IMR-90 (cell line): Measurements from ENCODE around the gene MAB21L4. TPM values are rescaled to one million over a fixed set of nuclear protein-coding genes. Genes with fewer than 3 reads are reported as not detected.

ENCODE experiments used
- ATAC-seq: fragments of 200-7000 bp; cut with Tn5 transposase; 2 replicates; pipeline ENCODE4 v1.9.1; 2020; ENCODE audit warnings: low read depth, mild to moderate bottlenecking, moderate library complexity
- BruUV-seq: library from RNA; stranded (reverse); fragments of 400-500 nt; replicated peaks from 2 replicates; lab custom pipeline; 2021; lab: Mats Ljungman, UMichigan
- CTCF ChIA-PET: fragments of 300-600 bp; formaldehyde crosslinking; extraction: SDS; loops from one replicate; lab custom pipeline; 2021; ENCODE audit warnings: antibody characterized with exemption; lab: Yijun Ruan, JAX
- POLR2A ChIA-PET: fragments of 300-600 bp; sonication (Branson Sonifier 250); formaldehyde crosslinking; loops from one replicate; lab custom pipeline; 2022; ENCODE audit warnings: antibody characterized with exemption; ENCODE audit not compliant: unreplicated experiment; lab: Charles Lee
- DNase-seq: peaks from one replicate; pipeline ENCODE4 v3.0.0; 2013
- H2AFZ ChIP-seq: replicated peaks from 2 replicates; pipeline ENCODE3; 2013; ENCODE audit warnings: low read length, mild to moderate bottlenecking; ENCODE audit not compliant: poor library complexity
- H2AK5ac ChIP-seq: 2 replicates; pipeline ENCODE4 v1.6.1; 2013; ENCODE audit warnings: low read depth, low read length, inconsistent platforms
- H2AK9ac ChIP-seq: replicated peaks from 2 replicates; pipeline ENCODE3; 2013; ENCODE audit warnings: mild to moderate bottlenecking, low read depth, low read length, moderate library complexity; ENCODE audit not compliant: poor library complexity
- H2BK120ac ChIP-seq: 2 replicates; pipeline ENCODE4 v1.6.1; 2013; ENCODE audit warnings: low read depth, low read length, inconsistent platforms
- H2BK15ac ChIP-seq: 3 replicates; pipeline ENCODE4 v1.6.1; 2013; ENCODE audit warnings: low read depth, low read length, inconsistent platforms
- H2BK20ac ChIP-seq: 2 replicates; pipeline ENCODE4 v1.6.1; 2013; ENCODE audit warnings: low read depth, mild to moderate bottlenecking, inconsistent platforms, low read length, moderate library complexity
- H2BK5ac ChIP-seq: 2 replicates; pipeline ENCODE4 v1.6.1; 2013; ENCODE audit warnings: mild to moderate bottlenecking, low read depth, low read length, inconsistent platforms; ENCODE audit not compliant: poor library complexity, severe bottlenecking
- H3K14ac ChIP-seq: replicated peaks from 2 replicates; pipeline ENCODE4 v1.6.1; 2013; ENCODE audit warnings: low read depth, low read length, inconsistent platforms
- H3K18ac ChIP-seq: 2 replicates; pipeline ENCODE4 v1.6.1; 2013; ENCODE audit warnings: low read depth, low read length, control low read depth
- H3K23ac ChIP-seq: 2 replicates; pipeline ENCODE4 v1.6.1; 2013; ENCODE audit warnings: low read depth, low read length, inconsistent platforms
- H3K27ac ChIP-seq: 2 replicates; pipeline ENCODE4 v1.5.1; 2013; ENCODE audit warnings: mild to moderate bottlenecking, control low read depth, low read length; ENCODE audit not compliant: insufficient read depth
- H3K27me3 ChIP-seq: 2 replicates; pipeline ENCODE4 v1.6.1; 2013; ENCODE audit warnings: low read length; ENCODE audit not compliant: control insufficient read depth, insufficient read depth
- H3K36me3 ChIP-seq: 2 replicates; pipeline ENCODE4 v1.6.1; 2013; ENCODE audit warnings: low read length, mixed read lengths; ENCODE audit not compliant: control insufficient read depth, insufficient read depth
- H3K4ac ChIP-seq: 2 replicates; pipeline ENCODE4 v1.6.1; 2013; ENCODE audit warnings: low read depth, low read length, inconsistent platforms
- H3K4me1 ChIP-seq: 2 replicates; pipeline ENCODE4 v1.6.1; 2013; ENCODE audit warnings: low read length, mixed read lengths; ENCODE audit not compliant: control insufficient read depth, insufficient read depth
- H3K4me2 ChIP-seq: 2 replicates; pipeline ENCODE4 v1.6.1; 2013; ENCODE audit warnings: low read depth, mild to moderate bottlenecking, control low read depth, low read length, moderate library complexity
- H3K4me3 ChIP-seq: 2 replicates; pipeline ENCODE4 v1.5.1; 2013; ENCODE audit warnings: low read depth, mild to moderate bottlenecking, control low read depth, low read length, moderate library complexity; ENCODE audit not compliant: insufficient read depth
- H3K56ac ChIP-seq: 2 replicates; pipeline ENCODE4 v1.6.1; 2013; ENCODE audit warnings: low read length, inconsistent platforms; ENCODE audit not compliant: insufficient read depth; ENCODE audit errors: extremely low read depth
- H3K79me1 ChIP-seq, 2 experiments: 2 replicates each; pipeline ENCODE4 v1.6.1; 2013; ENCODE audit warnings: low read length in 2 of 2, inconsistent platforms in 1 of 2, low read depth in 1 of 2
- H3K9ac ChIP-seq: 2 replicates; pipeline ENCODE4 v1.6.1; 2013; ENCODE audit warnings: low read depth, low read length, control low read depth
- H3K9me1 ChIP-seq: 2 replicates; pipeline ENCODE4 v1.6.1; 2013; ENCODE audit warnings: low read length, inconsistent platforms; ENCODE audit not compliant: insufficient read depth
- H3K9me3 ChIP-seq: 2 replicates; pipeline ENCODE4 v1.6.1; 2013; ENCODE audit warnings: low read length; ENCODE audit not compliant: control insufficient read depth, insufficient read depth
- H4K20me1 ChIP-seq: 2 replicates; pipeline ENCODE4 v1.6.1; 2013; ENCODE audit warnings: low read length, inconsistent platforms; ENCODE audit not compliant: insufficient read depth
- H4K5ac ChIP-seq: 2 replicates; pipeline ENCODE4 v1.6.1; 2013; ENCODE audit warnings: mild to moderate bottlenecking, low read depth, low read length, control low read depth
- H4K8ac ChIP-seq, 2 experiments: 2 replicates each; pipeline ENCODE4 v1.6.1; 2013; ENCODE audit warnings: low read depth in 2 of 2, low read length in 2 of 2, control low read depth in 1 of 2, inconsistent platforms in 1 of 2
- H4K91ac ChIP-seq: 2 replicates; pipeline ENCODE4 v1.6.1; 2013; ENCODE audit warnings: low read depth, low read length, inconsistent platforms; ENCODE audit not compliant: insufficient read depth
- BHLHE40 ChIP-seq: fragments of 150-350 bp; IDR thresholded peaks from 2 replicates; pipeline ENCODE4 v1.6.1; 2016; ENCODE audit warnings: mild to moderate bottlenecking, low read depth, low read length
- CEBPB ChIP-seq: IDR thresholded peaks from 2 replicates; pipeline ENCODE4 v1.6.1; 2012; ENCODE audit warnings: low read depth, low read length, improper control_type of control experiment
- CHD1 ChIP-seq: IDR thresholded peaks from 2 replicates; pipeline ENCODE4 v1.6.1; 2012; ENCODE audit warnings: low read depth, low read length, improper control_type of control experiment
- CTCF ChIP-seq: conservative IDR thresholded peaks from 2 replicates; pipeline ENCODE4 v1.5.1; 2012; ENCODE audit warnings: mild to moderate bottlenecking, low read depth, low read length, improper control_type of control experiment
- FOS ChIP-seq: fragments of 150-350 bp; IDR thresholded peaks from 2 replicates; pipeline ENCODE4 v1.6.1; 2016; ENCODE audit warnings: low read depth, low read length
- MAFK ChIP-seq: IDR thresholded peaks from 2 replicates; pipeline ENCODE4 v1.6.1; 2012; ENCODE audit warnings: low read depth, low read length, improper control_type of control experiment
- MAZ ChIP-seq: IDR thresholded peaks from 2 replicates; pipeline ENCODE4 v1.6.1; 2012; ENCODE audit warnings: low read depth, mild to moderate bottlenecking, low read length, improper control_type of control experiment, moderate library complexity, borderline replicate concordance
- MXI1 ChIP-seq: IDR thresholded peaks from 2 replicates; pipeline ENCODE4 v1.6.1; 2012; ENCODE audit warnings: low read depth, mild to moderate bottlenecking, low read length, moderate library complexity, borderline replicate concordance
- NFE2L2 ChIP-seq: fragments of 150-350 bp; IDR thresholded peaks from 2 replicates; pipeline ENCODE4 v1.6.1; 2016; ENCODE audit warnings: low read depth, mild to moderate bottlenecking, low read length
- POLR2A ChIP-seq: IDR thresholded peaks from 2 replicates; pipeline ENCODE4 v1.6.1; 2012; ENCODE audit warnings: mild to moderate bottlenecking, low read depth, low read length
- RAD21 ChIP-seq: IDR thresholded peaks from 2 replicates; pipeline ENCODE4 v1.6.1; 2012; ENCODE audit warnings: low read length, improper control_type of control experiment
- RCOR1 ChIP-seq: IDR thresholded peaks from 2 replicates; pipeline ENCODE4 v1.6.1; 2012; ENCODE audit warnings: mild to moderate bottlenecking, low read length, improper control_type of control experiment; ENCODE audit not compliant: insufficient replicate concordance
- RFX5 ChIP-seq: IDR thresholded peaks from 2 replicates; pipeline ENCODE4 v1.8.0; 2012; ENCODE audit warnings: low read depth, mild to moderate bottlenecking, low read length, moderate library complexity
- SMC3 ChIP-seq: fragments of 150-350 bp; IDR thresholded peaks from 2 replicates; pipeline ENCODE4 v1.6.1; 2016; ENCODE audit warnings: low read depth, mild to moderate bottlenecking, antibody characterized with exemption, low read length, moderate library complexity
- WGBS, 2 experiments: methylation state at CpG; one replicate each; pipeline versions ENCODE4 v1.1.5 to v1.1.7; 2013; ENCODE audit warnings: missing lambda C conversion rate in 2 of 2; ENCODE audit not compliant: insufficient read length in 1 of 2; ENCODE audit errors: extremely low coverage in 2 of 2; 5-methylcytosine and 5-hydroxymethylcytosine counted together
- dilution Hi-C: fragments of 300-500 bp; cut with HindIII; formaldehyde crosslinking; loops from one replicate; pipeline ENCODE4 v1.14.3; 2018; ENCODE audit warnings: low sequenced_read_pairs; ENCODE audit not compliant: unreplicated experiment
- in situ Hi-C: fragments of 300-500 bp; cut with MboI; formaldehyde crosslinking; loops from 3 replicates; pipeline ENCODE4 v1.14.3; 2019; ENCODE audit warnings: low sequenced_read_pairs, inconsistent platforms, mixed read lengths
- intact Hi-C: fragments of 100-400 bp; cut with micrococcal nuclease; formaldehyde crosslinking; loops from 2 replicates; pipeline ENCODE4 v1.10.0; 2022
- polyA plus RNA-seq, 3 experiments: library from polyadenylated mRNA; depleted of rRNA; stranded (reverse); fragments of >200 nt; gene quantifications; 2 replicates each; pipeline ENCODE4 v1.2.3, GENCODE V29; 2012; ENCODE audit warnings: low replicate concordance in 1 of 3
- total RNA-seq: library from RNA; depleted of rRNA; stranded (reverse); fragments of >200 nt; gene quantifications from 2 replicates; pipeline ENCODE4 v1.2.3, GENCODE V29; 2012
- TF ChIP-seq, protein P1 (sequence below): fragments of 150-350 bp; IDR thresholded peaks from 2 replicates; pipeline ENCODE4 v1.6.1; 2016; ENCODE audit warnings: low read depth, mild to moderate bottlenecking, low read length, moderate library complexity, borderline replicate concordance
- TF ChIP-seq, protein P2 (sequence below): fragments of 150-350 bp; IDR thresholded peaks from 2 replicates; pipeline ENCODE4 v1.6.1; 2017; ENCODE audit warnings: mild to moderate bottlenecking, antibody characterized with exemption, low read length, low read depth

The MAB21L4 gene
- total and polyA plus RNA-seq, 2 of the 4 experiments (the other 2 are of a cell fraction) = not detected

DNA sequence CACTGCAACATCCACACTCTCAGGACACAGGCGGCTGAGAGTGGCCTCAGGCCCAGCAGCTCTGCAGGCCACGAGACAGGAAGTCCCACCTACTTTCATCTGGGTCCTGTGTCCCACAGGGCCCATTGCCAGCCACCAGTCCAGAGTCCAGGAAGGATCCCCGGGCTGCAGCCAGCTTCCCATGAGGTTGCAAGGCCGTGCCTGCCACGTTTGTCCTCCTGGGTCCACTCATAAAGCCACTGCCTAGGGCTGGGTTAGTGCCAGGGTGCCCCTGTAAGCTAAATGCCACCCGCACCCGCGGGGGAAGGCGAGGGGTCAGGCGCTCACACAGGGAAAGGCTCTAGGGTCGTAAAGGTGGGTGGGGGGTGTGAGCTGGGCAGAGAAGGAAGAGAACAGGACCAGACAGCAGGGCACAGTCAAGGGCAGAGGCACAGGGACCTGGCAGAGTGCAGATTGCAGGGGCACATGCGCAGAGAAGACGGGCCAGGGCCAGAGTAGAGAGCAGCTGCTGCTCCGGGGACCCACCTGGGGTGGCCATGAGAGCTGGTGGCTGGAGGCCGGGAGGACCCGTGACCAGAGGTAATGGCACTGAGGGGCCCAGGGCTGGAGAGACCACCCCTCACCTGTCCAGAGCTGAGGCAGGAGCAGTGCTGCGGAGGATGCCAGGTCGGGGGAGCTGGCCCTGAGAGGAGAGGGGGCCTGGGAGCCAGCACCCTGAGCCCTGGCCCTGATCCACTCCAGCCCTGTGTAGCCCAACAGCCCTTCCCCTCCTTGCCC lies 19.3 kb downstream of the MAB21L4 start:
- no peak overlapping the region for H3K14ac ChIP-seq
- no peak overlapping the region for H4K5ac ChIP-seq
- dilution Hi-C loops = no loop called here
- no peak overlapping the region for H2AK5ac ChIP-seq
- H4K91ac ChIP-seq = no peak overlapping the region
- no peak overlapping the region for H2AK9ac ChIP-seq
- no peak overlapping the region for H3K23ac ChIP-seq
- no peaks in the 10 kb centered on the region for H3K79me1 ChIP-seq
- H2BK5ac ChIP-seq = no peak overlapping the region
- no peak overlapping the region for H3K56ac ChIP-seq
- H3K18ac ChIP-seq = no peak overlapping the region
- DNase-seq (no peak), ATAC-seq (no peak)
- no peaks in the 10 kb centered on the region for H3K9me3 ChIP-seq
- no peak for TF ChIP-seq RCOR1
- TF ChIP-seq, protein P1, sequence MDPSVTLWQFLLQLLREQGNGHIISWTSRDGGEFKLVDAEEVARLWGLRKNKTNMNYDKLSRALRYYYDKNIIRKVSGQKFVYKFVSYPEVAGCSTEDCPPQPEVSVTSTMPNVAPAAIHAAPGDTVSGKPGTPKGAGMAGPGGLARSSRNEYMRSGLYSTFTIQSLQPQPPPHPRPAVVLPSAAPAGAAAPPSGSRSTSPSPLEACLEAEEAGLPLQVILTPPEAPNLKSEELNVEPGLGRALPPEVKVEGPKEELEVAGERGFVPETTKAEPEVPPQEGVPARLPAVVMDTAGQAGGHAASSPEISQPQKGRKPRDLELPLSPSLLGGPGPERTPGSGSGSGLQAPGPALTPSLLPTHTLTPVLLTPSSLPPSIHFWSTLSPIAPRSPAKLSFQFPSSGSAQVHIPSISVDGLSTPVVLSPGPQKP = no peak
- TF ChIP-seq BHLHE40 = no peak
- TF ChIP-seq NFE2L2 = no peak
- TF ChIP-seq RFX5 = no peak
- no peak for TF ChIP-seq CTCF
- no peak for TF ChIP-seq SMC3
- TF ChIP-seq FOS = no peak
- TF ChIP-seq CEBPB = no peak
- no peak for TF ChIP-seq POLR2A
- TF ChIP-seq MAZ = no peak
- TF ChIP-seq, protein P2, sequence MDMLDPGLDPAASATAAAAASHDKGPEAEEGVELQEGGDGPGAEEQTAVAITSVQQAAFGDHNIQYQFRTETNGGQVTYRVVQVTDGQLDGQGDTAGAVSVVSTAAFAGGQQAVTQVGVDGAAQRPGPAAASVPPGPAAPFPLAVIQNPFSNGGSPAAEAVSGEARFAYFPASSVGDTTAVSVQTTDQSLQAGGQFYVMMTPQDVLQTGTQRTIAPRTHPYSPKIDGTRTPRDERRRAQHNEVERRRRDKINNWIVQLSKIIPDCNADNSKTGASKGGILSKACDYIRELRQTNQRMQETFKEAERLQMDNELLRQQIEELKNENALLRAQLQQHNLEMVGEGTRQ = no peak
- no peak for TF ChIP-seq RAD21
- no peak for TF ChIP-seq MAFK
- no peak for TF ChIP-seq CHD1
- TF ChIP-seq MXI1 = no peak
- H3K27ac ChIP-seq = no peak overlapping the region
- POLR2A ChIA-PET = no interaction called here
- no TSS peak for BruUV-seq
- WGBS, 2 experiments = 89% methylated on average over 8 of the region's 18 CpGs; no CpG with 5 or more reads in 1 of the 2 experiments
- H3K9me1 ChIP-seq = no peaks in the 10 kb centered on the region
- H3K36me3 ChIP-seq = no peaks in the 10 kb centered on the region
- H3K27me3 ChIP-seq = peaks cover 18% of the 10 kb centered on the region
- intact Hi-C loops = no loop called here
- H2BK15ac ChIP-seq = no peak overlapping the region
- peak overlapping the region; percentile 43 for H2AFZ ChIP-seq
- H3K4me3 ChIP-seq = no peak overlapping the region
- no peak overlapping the region for H4K8ac ChIP-seq
- H2BK20ac ChIP-seq = no peak overlapping the region
- no peak overlapping the region for H3K9ac ChIP-seq
- H3K4me2 ChIP-seq = no peak overlapping the region
- no peaks in the 10 kb centered on the region for H4K20me1 ChIP-seq
- in situ Hi-C loops = no loop called here
- no peak overlapping the region for H3K4ac ChIP-seq
- no peak overlapping the region for H2BK120ac ChIP-seq
- CTCF ChIA-PET = no interaction called here
- H3K4me1 ChIP-seq = no peaks in the 10 kb centered on the region
